Upper lobe of left lung (tissue), 6 donors: ENCODE data around the gene BHMT. TPM values are rescaled to one million over a fixed set of nuclear protein-coding genes. Genes with fewer than 3 reads are reported as not detected.

Source experiments
- ATAC-seq, 2 donors: fragments of 200-7000 bp; cut with Tn5 transposase; one replicate each; pipeline ENCODE4 v1.9.1; 2022; ENCODE audit warnings: mild to moderate bottlenecking in 2 of 2, moderate library complexity in 2 of 2; ENCODE audit not compliant: low FRiP score in 2 of 2
- DNase-seq, 2 donors: peaks; one replicate each; pipeline ENCODE4 v3.0.0-alpha.2; 2019 to 2020
- H3K27ac ChIP-seq, 4 donors: fragments of 200-600 bp; sonication (generic); one replicate each; pipeline ENCODE4 v1.5.1; 2016 to 2019
- H3K27me3 ChIP-seq, 4 donors: fragments of 200-600 bp; sonication (generic); one replicate each; pipeline ENCODE4 v1.5.1; 2017 to 2019
- H3K36me3 ChIP-seq, 4 donors: fragments of 200-600 bp; sonication (generic); one replicate each; pipeline ENCODE4 v1.5.1; 2016 to 2019
- H3K4me1 ChIP-seq, 4 donors: fragments of 200-600 bp; sonication (generic); one replicate each; pipeline ENCODE4 v1.5.1; 2018 to 2019
- H3K4me3 ChIP-seq, 4 donors: fragments of 200-600 bp; sonication (generic); one replicate each; pipeline ENCODE4 v1.5.1; 2017 to 2019; ENCODE audit warnings: mild to moderate bottlenecking in 2 of 4, moderate library complexity in 1 of 4
- H3K9me3 ChIP-seq, 4 donors: fragments of 200-600 bp; sonication (generic); one replicate each; pipeline ENCODE4 v1.5.1; 2018 to 2019
- CTCF ChIP-seq, 6 experiments: fragments of 450-650 bp in 4 of 6; fragments of 200-600 bp in 2 of 6; sonication (generic) in 2 of 6; IDR thresholded peaks; one replicate each; pipeline ENCODE4 v1.5.1; 2016 to 2019; ENCODE audit warnings: antibody characterized with exemption in 6 of 6
- EP300 ChIP-seq, 4 donors: sonication (generic); formaldehyde crosslinking; IDR thresholded peaks; one replicate each; pipeline ENCODE4 v1.5.1; 2017; ENCODE audit warnings: antibody characterized with exemption in 4 of 4, control low read depth in 2 of 4
- POLR2A ChIP-seq, 4 donors: fragments of 450-650 bp; IDR thresholded peaks; one replicate each; pipeline ENCODE4 v1.5.1; 2016 to 2017; ENCODE audit warnings: antibody characterized with exemption in 4 of 4, mild to moderate bottlenecking in 2 of 4
- POLR2AphosphoS5 ChIP-seq, 2 donors: sonication (generic); formaldehyde crosslinking; IDR thresholded peaks; one replicate each; pipeline ENCODE4 v1.5.1; 2017; ENCODE audit warnings: antibody characterized with exemption in 2 of 2
- WGBS, 2 donors: methylation state at CpG; one replicate each; pipeline ENCODE4 v1.1.5; 2017 to 2018; 5-methylcytosine and 5-hydroxymethylcytosine counted together
- total RNA-seq, 6 donors: library from RNA; depleted of rRNA in 4 of 6; stranded (reverse); fragments of >200 nt in 4 of 6; gene quantifications; one replicate each; pipeline versions ENCODE4 v1.1.0 to v1.2.1, GENCODE V29; 2016 to 2021
- donor health status: DM: no; HTN: no; CAD: no; lungs with moderate emphysema.
- donor health status: DM: no; HTN: yes; CAD: no; lungs with severe emphysema.

BHMT gene
- total RNA-seq, 6 donors from 2014 or later, result 0.26 to 1.4 (median 0.84) TPM; not detected in 3

DNA sequence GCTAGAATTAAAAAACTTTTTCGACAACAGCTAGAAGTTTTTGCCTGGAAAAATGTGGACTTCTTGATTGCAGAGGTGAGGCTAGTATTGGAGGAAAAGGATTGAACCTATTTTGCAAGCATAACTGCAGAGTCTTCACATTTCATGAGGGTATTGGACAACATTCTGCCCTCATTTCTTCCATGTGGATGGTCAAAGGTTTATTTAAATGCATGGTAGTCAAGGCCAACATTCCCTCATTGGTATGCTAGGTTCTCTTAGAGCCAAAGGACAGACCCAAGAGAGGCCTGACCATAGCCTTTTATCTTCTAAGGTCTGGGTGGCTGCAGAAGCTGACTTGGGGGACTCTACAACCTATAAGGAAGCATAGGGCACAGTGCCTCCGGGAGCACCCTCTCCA is 30.8 kb upstream of the BHMT start:
- Histone ChIP-seq H3K27ac (no peak overlapping the region), H3K36me3 (no peaks in the 10 kb centered on the region), H3K9me3 (no peaks in the 10 kb centered on the region), H3K27me3 (no peaks in the 10 kb centered on the region), H3K4me3 (no peak overlapping the region), H3K4me1 (no peaks in the 10 kb centered on the region)
- no peak for ATAC-seq
- TF ChIP-seq POLR2AphosphoS5 (IDR thresholded peaks at IDR 0.05) (no peak), EP300 (IDR thresholded peaks at IDR 0.05) (no peak), CTCF (IDR thresholded peaks at IDR 0.05) (no peak), POLR2A (IDR thresholded peaks at IDR 0.05) (no peak)
- no peak for DNase-seq
- WGBS, 2 donors, result 83 to 94% methylated on average over 2 of the region's 2 CpGs

DNA sequence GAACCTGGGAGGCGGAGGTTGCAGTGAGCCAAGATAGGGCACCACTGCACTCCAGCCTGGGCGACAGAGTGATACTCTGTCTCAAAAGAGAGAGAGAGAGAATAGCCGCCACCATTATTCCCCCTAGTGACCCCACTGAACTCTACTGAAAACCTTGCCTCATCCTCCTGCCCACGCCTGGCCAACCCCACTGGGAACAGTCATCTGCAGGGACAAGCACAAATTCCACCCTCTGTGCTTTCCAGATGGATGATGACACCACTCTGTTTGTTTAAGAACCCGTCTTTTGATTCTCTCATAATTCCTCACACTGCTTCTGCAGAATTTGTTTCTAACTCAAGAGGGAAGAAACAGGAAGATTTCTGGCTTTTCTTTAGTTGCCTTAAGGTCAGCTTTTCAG is 29.8 kb upstream of the BHMT start:
- TF ChIP-seq POLR2AphosphoS5 (IDR thresholded peaks at IDR 0.05) (no peak), CTCF (IDR thresholded peaks at IDR 0.05) (no peak), EP300 (IDR thresholded peaks at IDR 0.05) (no peak), POLR2A (IDR thresholded peaks at IDR 0.05) (no peak)
- 87 to 97% methylated on average over 5 of the region's 5 CpGs for WGBS, 2 donors

DNA sequence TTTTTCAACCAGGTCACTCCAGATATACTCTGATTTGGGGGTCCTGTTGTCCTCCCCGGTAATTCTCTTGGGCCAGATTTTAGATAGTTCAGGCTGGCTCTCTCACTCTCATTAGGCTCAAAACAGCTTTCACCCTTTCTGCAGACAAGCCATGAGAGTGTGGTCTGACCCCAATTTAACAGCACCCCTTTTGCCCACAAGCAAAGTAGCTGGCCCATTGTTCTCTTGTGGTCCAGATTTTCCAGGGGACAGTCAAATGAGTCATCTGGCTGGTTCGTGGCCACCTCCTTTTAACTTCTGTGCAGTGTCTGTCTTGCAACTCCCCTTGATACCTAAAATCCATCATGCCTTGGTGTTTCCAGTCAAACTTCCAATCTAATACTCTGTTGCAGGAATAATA is 25.5 kb upstream of the BHMT start:
- no peaks in the 10 kb centered on the region for H3K36me3 ChIP-seq
- no peaks in the 10 kb centered on the region for H3K27me3 ChIP-seq
- DNase-seq, result no peak
- no peak overlapping the region for H3K27ac ChIP-seq
- ATAC-seq, result no peak
- H3K4me3 ChIP-seq, result no peak overlapping the region
- H3K9me3 ChIP-seq, result no peaks in the 10 kb centered on the region
- TF ChIP-seq POLR2AphosphoS5 (IDR thresholded peaks at IDR 0.05), result no peak
- TF ChIP-seq POLR2A (IDR thresholded peaks at IDR 0.05), result no peak
- TF ChIP-seq CTCF (IDR thresholded peaks at IDR 0.05), result no peak
- no peak for TF ChIP-seq EP300 (IDR thresholded peaks at IDR 0.05)
- H3K4me1 ChIP-seq, result no peaks in the 10 kb centered on the region
- whole genome bisulfite sequencing, 2 donors, result 73 to 86% methylated on average over 2 of the region's 2 CpGs

More for the DNA sequence above, 29.8 kb upstream of the BHMT start:
- H3K9me3 ChIP-seq, result no peaks in the 10 kb centered on the region
- ATAC-seq (no peak), DNase-seq (no peak)
- H3K27ac ChIP-seq, result no peak overlapping the region
- no peaks in the 10 kb centered on the region for H3K36me3 ChIP-seq
- H3K4me1 ChIP-seq, result no peaks in the 10 kb centered on the region
- no peaks in the 10 kb centered on the region for H3K27me3 ChIP-seq
- H3K4me3 ChIP-seq, result no peak overlapping the region

GRCh38 chr5:79088507-79088906 is 23.1 kb upstream of the BHMT start:
- ATAC-seq, result no peak
- Histone ChIP-seq H3K27me3 (no peaks in the 10 kb centered on the region), H3K27ac (no peak overlapping the region), H3K9me3 (no peaks in the 10 kb centered on the region), H3K4me3 (no peak overlapping the region), H3K4me1 (no peaks in the 10 kb centered on the region), H3K36me3 (no peaks in the 10 kb centered on the region)
- DNase-seq, result no peak
- TF ChIP-seq EP300 (IDR thresholded peaks at IDR 0.05) (no peak), POLR2A (IDR thresholded peaks at IDR 0.05) (no peak), CTCF (IDR thresholded peaks at IDR 0.05) (no peak), POLR2AphosphoS5 (IDR thresholded peaks at IDR 0.05) (no peak)
- whole genome bisulfite sequencing, 2 donors, result 81 to 83% methylated on average over 4 of the region's 4 CpGs

DNA sequence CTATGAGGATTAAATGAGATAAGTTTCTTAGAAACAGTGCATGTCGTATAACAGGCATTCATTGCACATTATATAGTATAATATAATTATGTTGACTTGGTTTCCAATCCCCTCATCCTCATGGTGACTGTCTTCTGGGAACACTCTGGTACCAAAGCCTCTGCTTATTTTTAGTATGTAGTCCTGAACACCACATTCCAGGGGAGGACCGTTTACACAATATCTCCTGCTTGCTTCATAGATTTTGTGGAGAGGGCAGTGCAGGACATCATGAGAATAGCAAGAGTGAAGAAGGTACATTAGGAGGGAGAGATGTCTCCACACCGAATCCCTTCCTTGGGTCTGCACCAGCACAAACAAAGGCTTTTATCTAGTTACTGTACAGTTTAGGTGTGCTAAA is 20.5 kb upstream of the BHMT start:
- H3K36me3 ChIP-seq, result no peaks in the 10 kb centered on the region
- no peak overlapping the region for H3K4me3 ChIP-seq
- no peaks in the 10 kb centered on the region for H3K27me3 ChIP-seq
- H3K27ac ChIP-seq, result no peak overlapping the region
- TF ChIP-seq EP300 (IDR thresholded peaks at IDR 0.05), result no peak
- no peak for TF ChIP-seq POLR2AphosphoS5 (IDR thresholded peaks at IDR 0.05)
- no peak for TF ChIP-seq CTCF (IDR thresholded peaks at IDR 0.05)
- no peak for TF ChIP-seq POLR2A (IDR thresholded peaks at IDR 0.05)
- 60 to 82% methylated on average over 3 of the region's 3 CpGs for WGBS, 2 donors
- DNase-seq, result no peak
- no peaks in the 10 kb centered on the region for H3K9me3 ChIP-seq
- ATAC-seq, result no peak
- H3K4me1 ChIP-seq, result no peaks in the 10 kb centered on the region
